Activated naive CD8-positive, alpha-beta T cell (primary cell): Measurements from ENCODE around the gene PRKAA2.

Experiments
- H3K27ac Mint-ChIP-seq: one replicate; pipeline ENCODE4 v1.8.0; 2021; ENCODE audit warnings: mixed read lengths
- H3K27me3 Mint-ChIP-seq: one replicate; pipeline ENCODE4 v1.8.0; 2021; ENCODE audit warnings: mixed read lengths
- H3K36me3 Mint-ChIP-seq: one replicate; pipeline ENCODE4 v1.8.0; 2021; ENCODE audit warnings: mixed read lengths
- H3K4me1 Mint-ChIP-seq: one replicate; pipeline ENCODE4 v1.8.0; 2021; ENCODE audit warnings: low read depth, mixed read lengths
- H3K4me3 Mint-ChIP-seq: one replicate; pipeline ENCODE4 v1.8.0; 2021; ENCODE audit warnings: mild to moderate bottlenecking, mixed read lengths
- H3K9me3 Mint-ChIP-seq: one replicate; pipeline ENCODE4 v1.8.0; 2021; ENCODE audit warnings: low read depth, mixed read lengths

The PRKAA2 gene

GRCh38 chr1:56726706-56727105, 81.6 kb downstream of the PRKAA2 start:
- Mint-ChIP-seq H3K27me3 (peaks cover 25% of the 10 kb centered on the region), H3K4me1 (no peaks in the 10 kb centered on the region), H3K9me3 (no peaks in the 10 kb centered on the region)

DNA sequence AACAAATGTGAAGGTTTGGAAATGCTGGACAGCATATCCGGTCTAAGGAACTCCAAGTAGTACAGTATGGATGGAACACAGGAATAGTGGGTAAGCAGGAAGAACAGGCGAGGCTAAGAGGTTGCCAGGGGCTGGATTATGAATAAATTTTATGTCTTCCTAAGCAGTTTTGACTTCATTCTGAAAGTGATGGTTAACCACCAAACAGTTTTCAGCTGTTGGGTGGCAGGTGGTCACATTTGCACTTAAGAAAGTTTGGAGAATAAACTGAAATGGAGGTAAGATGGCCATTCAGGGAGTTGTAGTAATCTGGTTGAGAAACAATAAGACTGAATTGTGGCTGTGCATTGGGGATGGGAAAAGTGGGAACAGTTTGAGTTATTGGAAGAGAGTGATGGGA, 83.8 kb downstream of the PRKAA2 start:
- H3K4me3 Mint-ChIP-seq: no peak overlapping the region
- peaks cover 5% of the 10 kb centered on the region for H3K9me3 Mint-ChIP-seq
- H3K27me3 Mint-ChIP-seq: peaks cover 18% of the 10 kb centered on the region
- no peaks in the 10 kb centered on the region for H3K36me3 Mint-ChIP-seq
- H3K27ac Mint-ChIP-seq: no peak overlapping the region
- H3K4me1 Mint-ChIP-seq: no peaks in the 10 kb centered on the region

More at GRCh38 chr1:56726706-56727105, 81.6 kb downstream of the PRKAA2 start:
- Mint-ChIP-seq H3K27ac (no peak overlapping the region), H3K36me3 (no peaks in the 10 kb centered on the region), H3K4me3 (no peak overlapping the region)

DNA sequence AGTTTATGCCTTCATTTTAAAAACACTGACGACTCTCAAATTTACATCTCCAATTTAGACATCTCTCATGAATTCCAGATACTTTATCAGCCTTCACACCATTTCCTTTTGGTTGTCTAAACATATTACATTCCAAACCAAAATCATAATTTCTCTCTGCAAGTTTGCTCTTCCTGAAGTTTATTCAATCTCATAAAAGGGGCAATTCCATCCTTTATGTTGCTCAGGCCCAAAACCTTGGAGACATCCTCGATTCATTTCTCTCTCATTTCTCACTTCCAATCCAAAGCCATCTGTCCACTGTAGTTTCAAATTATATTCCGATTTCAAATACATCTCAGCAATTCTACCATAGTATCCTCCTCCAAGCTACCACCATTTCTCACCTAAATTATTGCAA, 100.1 kb downstream of the PRKAA2 start:
- Mint-ChIP-seq H3K4me1 (no peaks in the 10 kb centered on the region), H3K9me3 (no peaks in the 10 kb centered on the region), H3K36me3 (no peaks in the 10 kb centered on the region)

GRCh38 chr1:56754708-56755479, 109.8 kb downstream of the PRKAA2 start:
- Mint-ChIP-seq H3K27ac (no peak overlapping the region), H3K4me3 (no peak overlapping the region)

More for the DNA sequence above, 100.1 kb downstream of the PRKAA2 start:
- peaks cover 2% of the 10 kb centered on the region for H3K27me3 Mint-ChIP-seq
- H3K4me3 Mint-ChIP-seq: no peak overlapping the region
- H3K27ac Mint-ChIP-seq: no peak overlapping the region

GRCh38 chr1:56755911-56756310, 110.8 kb downstream of the PRKAA2 start:
- H3K36me3 Mint-ChIP-seq: no peaks in the 10 kb centered on the region
- no peak overlapping the region for H3K4me3 Mint-ChIP-seq
- H3K27ac Mint-ChIP-seq: no peak overlapping the region
- no peaks in the 10 kb centered on the region for H3K9me3 Mint-ChIP-seq
- peaks cover 17% of the 10 kb centered on the region for H3K27me3 Mint-ChIP-seq
- no peaks in the 10 kb centered on the region for H3K4me1 Mint-ChIP-seq

More at GRCh38 chr1:56754708-56755479, 109.8 kb downstream of the PRKAA2 start:
- peaks cover 17% of the 10 kb centered on the region for H3K27me3 Mint-ChIP-seq
- H3K9me3 Mint-ChIP-seq: no peaks in the 10 kb centered on the region
- no peaks in the 10 kb centered on the region for H3K36me3 Mint-ChIP-seq
- H3K4me1 Mint-ChIP-seq: no peaks in the 10 kb centered on the region

DNA sequence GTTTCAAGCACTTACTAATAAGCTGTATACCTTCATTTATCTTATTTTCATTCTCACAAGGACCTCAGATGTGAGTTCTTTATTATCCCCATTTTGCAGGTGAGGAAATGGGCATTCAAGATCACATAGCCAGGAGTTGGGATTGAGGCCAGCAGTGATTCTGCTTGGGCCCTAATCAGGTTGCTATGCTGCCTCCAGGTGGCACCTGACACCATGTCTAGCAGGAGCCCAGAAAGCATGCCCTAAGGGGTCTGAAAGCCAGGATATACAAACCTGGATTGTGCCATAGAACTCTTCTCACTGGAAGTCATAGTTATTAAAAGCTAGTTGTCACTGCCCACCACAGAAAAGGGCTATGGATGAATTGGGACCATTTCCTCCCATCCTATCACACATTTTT, 113.0 kb downstream of the PRKAA2 start:
- no peak overlapping the region for H3K4me3 Mint-ChIP-seq
- no peaks in the 10 kb centered on the region for H3K9me3 Mint-ChIP-seq
- peaks cover 7% of the 10 kb centered on the region for H3K27me3 Mint-ChIP-seq
- no peaks in the 10 kb centered on the region for H3K36me3 Mint-ChIP-seq
- no peaks in the 10 kb centered on the region for H3K4me1 Mint-ChIP-seq
- no peak overlapping the region for H3K27ac Mint-ChIP-seq

GRCh38 chr1:56758794-56759193, 113.7 kb downstream of the PRKAA2 start:
- Mint-ChIP-seq H3K36me3 (no peaks in the 10 kb centered on the region), H3K27me3 (peaks cover 7% of the 10 kb centered on the region), H3K9me3 (no peaks in the 10 kb centered on the region), H3K4me3 (no peak overlapping the region), H3K4me1 (no peaks in the 10 kb centered on the region), H3K27ac (no peak overlapping the region)
